GM19468 (cell line): ENCODE data around the gene RAB3IL1.

Experiments
- ATAC-seq: cut with Tn5 transposase; IDR thresholded peaks from one replicate; pipeline ENCODE4 v1.9.1; 2021; ENCODE audit warnings: mild to moderate bottlenecking, moderate library complexity, moderate number of reproducible peaks; ENCODE audit not compliant: unreplicated experiment; ENCODE audit errors: extremely low read depth

Gene RAB3IL1

DNA sequence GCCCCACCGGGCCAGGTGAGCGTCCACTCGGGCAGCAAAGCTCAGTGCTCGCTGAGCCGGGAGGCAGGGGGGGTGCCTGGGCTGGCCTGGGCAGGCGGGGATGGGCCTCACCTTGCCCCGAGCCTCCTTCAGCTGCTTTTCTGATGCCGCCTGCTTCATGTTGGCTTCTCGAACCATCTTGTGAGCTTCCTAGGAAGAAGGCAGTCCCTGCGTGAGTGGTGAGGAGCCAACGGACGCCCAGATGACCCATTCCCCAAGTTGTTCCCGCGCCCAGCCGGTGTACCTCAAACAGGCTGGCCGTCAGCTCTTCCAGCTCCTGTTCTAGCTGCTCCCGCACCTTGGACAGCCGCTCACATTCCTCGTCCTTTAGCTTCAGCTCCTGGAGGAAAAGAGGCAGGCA is 10.1 kb downstream of the RAB3IL1 start:
- ATAC-seq, result no peak

DNA sequence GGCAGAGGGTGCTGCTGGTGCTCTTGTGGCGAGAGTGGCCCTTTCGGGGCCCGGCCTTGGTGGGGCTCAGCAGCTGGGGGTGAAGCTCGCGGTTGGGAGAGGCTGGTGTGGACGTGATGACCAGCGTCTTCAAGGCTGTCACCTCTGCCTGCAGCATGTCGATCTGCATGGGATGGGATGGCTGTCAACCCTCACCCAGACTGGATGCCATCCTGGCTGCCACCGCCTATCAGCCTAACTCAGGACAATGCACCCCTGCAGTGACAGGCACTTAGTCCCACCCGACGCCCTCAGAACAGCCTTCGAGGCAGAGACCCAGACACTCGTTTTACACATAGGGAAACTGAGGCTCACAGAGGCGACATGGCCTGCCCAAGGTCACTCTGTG is 10.8 kb downstream of the RAB3IL1 start:
- ATAC-seq, result no peak

DNA sequence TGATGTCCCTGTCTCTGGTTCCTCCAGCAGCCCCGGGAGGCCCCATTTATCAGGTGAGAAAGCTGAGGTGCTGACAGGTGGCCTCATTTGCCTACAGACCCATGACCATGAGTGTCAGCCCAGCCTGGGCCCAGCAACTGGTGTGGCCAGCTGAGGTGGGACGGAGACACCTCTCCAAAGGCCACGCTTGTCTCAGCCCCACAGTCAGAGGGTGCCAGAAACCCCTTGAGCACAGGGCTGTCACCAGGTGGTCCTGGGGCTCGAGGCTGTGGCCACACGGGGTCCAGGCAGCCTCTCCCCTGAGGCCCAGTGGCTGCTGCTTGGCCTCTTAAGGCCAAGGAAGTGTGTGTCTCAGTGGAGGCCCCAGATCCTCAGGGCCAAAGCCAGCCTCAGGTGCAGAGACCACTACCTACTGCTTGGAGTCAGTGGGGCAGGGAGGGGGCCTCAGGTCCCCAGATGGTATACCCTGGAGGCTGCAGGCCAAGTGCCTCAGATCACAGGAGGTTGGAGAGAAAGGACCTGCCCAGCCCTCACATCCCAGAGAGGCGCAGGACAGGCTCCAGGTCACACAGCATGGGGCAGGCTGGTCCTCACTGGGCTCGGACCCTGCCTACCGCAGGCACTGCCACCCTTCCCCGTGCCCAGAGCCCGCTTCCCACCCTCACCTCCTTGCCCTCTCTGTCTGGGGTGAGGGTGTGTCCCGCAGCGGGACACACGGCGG is 11.4 kb downstream of the RAB3IL1 start:
- no peak for ATAC-seq

DNA sequence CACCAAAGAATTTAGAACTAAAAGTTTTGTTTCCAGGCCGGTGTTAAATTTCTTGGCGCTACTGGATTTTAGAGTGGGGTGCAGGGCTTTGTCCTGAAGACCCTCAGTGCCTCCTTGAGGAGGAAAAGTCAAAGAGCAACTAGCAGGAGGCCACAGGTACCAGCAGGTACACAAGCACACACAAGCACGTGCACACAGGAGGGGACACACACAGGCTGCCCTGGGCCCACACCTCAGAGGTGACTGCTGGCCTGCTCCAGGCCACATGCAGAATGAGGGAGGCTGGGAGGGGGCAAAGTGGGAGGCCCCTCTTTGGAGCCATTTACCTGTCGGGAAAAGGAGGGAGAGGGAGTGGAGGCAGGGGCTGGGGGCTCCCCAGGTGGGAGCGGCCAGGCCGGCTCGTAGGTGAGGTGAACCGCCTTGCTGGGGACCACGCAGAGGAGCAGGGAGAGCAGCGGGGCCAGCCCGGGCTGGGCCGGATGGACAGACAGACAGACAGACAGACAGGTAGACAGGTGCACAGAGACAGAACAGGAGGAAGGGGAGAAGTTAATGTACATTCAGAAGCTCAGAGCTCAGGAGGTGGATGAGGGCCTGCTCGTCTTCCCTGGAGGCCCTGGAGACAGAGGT is 12.2 kb downstream of the RAB3IL1 start:
- ATAC-seq, result no peak

DNA sequence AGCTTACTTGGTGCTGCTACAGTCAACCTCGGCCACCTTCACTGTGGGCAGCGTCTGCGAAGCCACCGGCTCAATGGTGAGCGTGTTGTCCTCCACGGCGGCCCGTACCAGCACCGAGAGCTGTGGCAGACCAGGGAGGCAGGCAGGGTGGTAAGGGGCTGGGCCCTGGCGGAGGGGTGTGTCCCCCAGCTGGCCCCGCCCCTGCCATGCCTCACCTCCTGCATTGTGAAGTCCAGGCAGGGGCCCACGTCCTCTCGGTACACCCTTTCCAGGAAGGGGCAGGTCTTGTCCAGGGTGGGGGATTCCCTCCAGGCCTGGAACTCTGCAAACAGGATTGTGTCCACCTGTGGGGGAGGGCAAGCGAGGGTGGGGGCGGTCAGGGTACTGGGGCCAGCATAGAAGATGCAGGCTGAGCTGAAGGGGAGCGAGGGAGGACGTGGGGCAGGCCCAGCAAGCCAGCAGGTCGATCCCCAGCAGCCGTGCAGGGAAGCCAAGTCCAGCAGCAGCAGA is 12.8 kb downstream of the RAB3IL1 start:
- no peak for ATAC-seq

DNA sequence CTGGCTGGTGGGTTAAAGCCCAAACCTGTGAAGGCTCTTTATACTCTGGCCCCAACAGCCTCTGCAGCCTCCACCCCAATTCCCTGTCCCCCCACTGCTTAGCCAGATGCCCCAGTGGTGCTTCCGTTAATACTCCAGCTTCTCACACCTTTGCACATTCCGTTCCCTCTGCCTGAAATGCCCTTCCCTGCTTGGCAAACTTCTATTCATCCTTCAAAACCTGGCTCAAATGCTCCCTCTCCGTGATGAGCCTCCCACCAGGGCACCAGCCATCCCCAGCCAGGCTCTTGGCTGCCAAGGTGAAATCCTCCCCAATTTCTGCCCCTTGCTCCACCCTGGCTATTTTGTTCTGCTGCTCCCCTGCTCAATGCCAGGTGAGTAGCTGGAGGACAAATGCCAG is 13.5 kb downstream of the RAB3IL1 start:
- no peak for ATAC-seq

DNA sequence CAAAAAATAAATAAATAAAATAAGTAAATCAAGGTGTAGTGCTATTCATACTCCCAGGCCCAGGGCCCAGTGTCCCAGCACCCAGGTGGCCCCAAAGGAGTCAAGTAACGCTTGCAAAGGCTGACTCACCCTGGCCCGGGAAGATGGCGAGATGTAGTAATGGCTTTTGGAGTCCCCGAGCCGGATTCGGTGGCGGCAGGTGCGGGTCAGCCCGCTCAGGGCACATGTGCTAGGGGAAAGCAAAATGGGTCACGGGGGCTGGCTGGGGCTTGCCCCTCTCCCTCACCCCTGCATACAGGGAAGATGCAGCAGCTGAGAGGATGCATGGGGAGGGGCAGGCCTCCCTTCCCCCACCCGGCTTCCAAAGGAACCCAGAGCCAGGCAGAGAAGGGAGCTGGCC is 15.1 kb downstream of the RAB3IL1 start:
- no peak for ATAC-seq

DNA sequence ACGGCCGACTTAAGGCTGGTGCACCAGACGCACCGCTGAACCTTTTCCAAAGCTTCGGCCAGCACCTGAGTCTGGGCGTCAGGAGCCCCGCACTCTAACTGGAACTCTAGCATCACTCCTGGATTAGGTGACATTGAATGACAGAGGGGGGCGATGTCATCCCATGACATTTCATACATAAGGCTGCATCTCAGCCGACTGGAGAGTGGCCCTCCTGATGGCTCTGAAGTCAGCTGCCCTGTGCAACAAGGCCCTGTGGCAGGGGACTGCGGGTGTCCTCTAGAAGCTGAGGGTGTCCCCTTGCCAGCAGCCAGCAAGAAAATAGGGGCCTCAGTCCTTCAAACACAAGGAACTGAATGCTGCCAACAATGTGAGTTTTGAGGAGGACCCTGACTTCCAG is 16.0 kb downstream of the RAB3IL1 start:
- ATAC-seq, result no peak

DNA sequence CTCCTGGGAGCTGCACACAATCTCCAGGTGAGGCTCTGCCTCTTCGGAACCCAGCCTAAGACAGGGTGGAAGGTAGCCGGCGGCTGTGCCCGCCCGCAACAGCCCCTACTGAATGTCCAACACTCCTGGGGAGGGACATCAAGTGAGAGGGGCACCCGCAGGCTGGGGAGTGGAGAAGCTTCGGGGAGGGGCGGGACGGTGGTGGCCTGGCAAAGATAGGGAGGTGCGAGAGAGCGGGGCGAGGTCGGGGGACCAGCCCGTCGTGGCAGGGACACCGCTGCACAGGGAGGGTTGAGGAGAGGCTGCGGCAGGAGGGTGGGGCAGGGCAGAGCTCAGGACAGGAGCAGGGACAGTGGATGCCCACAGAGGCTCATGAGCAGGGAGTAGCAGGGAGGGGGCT is 17.1 kb downstream of the RAB3IL1 start:
- ATAC-seq, result no peak

DNA sequence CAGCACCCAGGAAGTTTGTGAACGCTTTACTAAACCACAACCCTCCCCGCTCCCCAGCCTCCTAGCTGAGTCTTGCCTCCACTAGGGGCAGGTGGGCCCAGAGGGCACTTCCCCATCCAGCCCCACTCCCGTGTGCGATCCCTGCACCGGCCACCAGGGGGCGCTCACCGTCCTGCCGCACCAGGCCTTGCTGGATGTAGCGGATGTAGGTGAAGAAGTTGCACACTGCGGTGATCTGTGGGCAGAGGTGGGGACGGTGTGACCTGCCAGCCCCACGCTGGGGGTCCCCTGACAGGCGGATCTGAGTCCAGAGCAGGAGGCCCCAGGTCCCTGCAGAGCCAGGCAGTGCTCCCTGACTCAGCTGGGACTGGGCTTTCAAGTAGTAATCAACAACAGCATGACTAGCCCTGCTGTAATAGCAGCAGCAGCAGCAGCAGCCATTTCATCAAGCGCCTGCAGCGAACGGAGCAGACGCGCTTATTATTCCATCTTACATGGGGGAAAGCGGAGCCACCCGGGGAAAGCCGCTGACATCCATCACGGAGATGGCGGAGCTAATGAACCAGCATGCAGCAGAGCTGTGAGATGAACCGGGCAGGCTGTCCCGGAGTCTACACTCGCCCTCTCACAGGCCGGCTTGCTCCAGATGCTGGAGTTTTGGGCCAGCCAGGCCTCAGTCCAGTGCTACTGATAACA is 18.1 kb downstream of the RAB3IL1 start:
- ATAC-seq, result no peak

DNA sequence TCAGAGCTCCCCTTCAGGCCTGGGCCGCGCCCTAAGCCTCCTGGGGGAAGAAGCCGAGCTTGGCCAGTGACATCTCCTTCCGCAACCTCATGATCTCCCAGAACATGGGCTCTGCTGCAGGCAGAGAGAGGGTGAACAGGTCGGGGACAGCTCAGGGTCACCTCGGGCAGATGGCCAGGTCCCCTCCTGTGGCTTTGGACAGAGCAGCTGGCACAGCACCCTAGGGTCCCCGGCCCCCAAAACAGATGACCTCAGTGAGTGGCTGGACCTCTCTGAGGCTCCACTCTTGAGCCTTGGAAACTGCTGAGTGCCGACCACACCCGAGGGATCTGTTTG is 19.2 kb downstream of the RAB3IL1 start:
- ATAC-seq, result no peak

DNA sequence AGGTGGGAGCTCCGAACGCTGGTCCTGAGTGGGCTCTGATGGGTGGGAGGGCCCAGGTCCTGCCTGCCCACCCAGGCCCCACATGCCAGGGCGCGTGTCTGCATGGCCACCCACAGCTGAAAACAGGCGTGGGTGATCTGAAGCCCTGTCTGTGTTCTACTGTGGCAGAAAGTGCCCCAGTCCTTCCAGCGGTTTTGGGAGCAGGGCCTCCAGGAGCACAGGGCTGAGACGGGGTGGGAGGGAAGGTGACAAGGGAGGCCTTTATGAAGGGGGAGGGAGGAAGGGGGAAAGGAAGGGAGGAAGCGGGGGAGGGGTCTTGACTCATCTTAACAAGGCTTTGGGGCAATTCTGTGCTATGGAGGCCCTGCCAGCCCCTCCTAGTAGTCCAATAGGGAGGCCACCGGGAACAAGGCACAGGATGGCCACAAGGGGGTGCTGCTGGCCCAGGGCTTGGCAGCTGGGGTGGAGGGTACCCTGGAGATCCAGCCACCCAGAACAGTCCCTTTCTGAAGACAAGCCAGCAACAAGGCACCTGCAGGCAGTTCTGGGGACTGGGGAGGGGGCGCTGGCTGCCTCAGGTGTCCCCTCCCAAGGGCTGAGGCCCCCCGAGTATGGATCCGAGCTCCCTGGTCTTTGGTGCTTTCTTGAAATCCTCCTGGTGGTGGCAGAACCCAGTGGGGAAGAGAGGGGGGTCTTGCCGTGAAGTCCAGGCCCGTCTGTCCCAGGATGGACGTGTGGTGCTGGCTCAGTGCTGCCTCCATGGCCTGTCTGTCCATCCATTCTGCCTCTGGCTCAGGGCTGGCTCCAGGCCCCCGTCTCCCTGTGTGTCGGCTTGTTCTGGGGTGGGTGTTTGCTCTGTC is 19.7 kb downstream of the RAB3IL1 start:
- ATAC-seq, result no peak

DNA sequence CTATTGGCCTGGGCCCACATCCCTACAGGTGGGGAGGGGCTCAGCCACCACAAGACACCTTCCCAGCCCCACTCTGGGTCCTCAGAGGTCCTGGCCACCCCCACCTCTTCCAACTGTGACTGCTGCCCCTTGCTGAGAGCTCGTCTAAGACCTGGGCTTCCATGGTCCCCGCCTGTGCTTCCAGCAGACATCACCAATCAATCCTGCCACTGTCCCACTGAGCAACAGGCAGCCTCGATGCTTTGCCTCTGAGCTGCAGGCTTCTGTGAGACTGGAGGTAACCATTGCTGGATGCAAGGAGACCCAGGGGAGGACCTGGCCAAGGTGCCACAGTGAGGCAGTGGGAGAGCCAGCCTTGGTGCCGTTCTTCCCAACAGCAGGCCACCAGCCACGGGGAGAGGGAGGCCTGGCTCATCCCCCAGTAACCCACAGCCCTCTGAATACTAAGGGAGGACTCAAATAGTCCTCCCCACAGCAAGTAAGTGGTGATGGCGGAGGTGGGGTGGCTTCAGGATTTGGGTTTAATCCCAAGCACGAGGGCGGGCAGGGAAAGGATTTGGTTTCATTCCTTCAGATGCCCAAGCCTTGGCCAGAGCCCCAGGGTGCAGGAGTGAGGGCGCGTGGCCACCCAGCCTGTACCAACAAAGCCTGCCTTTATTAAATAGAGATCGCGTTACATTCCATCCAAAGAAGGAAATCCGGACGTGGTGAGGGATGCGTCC is 20.5 kb downstream of the RAB3IL1 start:
- no peak for ATAC-seq

DNA sequence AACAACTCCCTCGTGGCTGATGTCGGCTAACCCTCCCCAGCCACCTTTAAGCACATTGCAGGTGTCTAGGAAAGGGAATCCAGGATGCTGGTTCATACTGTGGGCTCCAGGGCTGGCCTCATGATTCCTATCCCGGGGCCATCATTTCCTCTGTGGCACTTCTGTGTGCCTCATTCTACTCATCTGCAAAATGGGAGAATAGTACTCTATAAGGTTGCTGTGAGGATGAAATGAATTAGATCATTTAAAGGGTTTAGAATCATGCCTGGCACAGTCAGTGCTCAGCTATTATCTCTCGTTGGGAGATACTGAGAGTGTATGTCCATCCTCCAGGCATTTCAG is 21.7 kb downstream of the RAB3IL1 start:
- ATAC-seq, result no peak

DNA sequence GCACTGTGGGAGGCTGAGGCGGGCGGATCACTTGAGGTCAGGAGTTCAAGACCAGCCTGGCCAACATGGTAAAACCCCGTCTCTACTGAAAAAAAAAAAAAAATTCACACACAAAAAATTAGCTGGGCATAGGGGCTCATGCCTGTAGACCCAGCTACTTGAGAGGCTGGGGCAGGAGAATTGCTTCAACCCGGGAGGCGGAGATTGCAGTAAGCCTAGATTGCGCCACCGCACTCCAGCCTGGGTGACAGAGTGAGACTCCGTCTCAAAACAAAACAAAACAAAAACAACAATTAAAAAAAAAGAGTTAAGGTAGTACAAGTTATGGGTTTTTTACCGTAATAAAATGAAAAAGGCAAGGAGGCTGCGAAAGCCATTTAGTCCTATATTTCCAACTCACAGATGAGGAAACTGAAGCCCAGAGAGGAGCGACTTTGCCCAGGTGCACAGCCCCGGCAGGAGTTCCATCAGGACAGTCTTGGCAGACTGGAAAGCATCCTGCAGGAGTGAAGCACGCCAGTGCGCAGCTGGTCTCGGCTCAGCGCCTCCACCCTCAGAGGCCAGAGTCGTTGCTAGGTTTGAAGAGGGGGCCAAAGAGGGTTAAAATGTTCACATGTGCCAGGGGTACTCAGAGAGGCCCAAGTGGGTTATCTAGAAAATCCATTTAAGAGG is 22.2 kb downstream of the RAB3IL1 start:
- ATAC-seq, result no peak

DNA sequence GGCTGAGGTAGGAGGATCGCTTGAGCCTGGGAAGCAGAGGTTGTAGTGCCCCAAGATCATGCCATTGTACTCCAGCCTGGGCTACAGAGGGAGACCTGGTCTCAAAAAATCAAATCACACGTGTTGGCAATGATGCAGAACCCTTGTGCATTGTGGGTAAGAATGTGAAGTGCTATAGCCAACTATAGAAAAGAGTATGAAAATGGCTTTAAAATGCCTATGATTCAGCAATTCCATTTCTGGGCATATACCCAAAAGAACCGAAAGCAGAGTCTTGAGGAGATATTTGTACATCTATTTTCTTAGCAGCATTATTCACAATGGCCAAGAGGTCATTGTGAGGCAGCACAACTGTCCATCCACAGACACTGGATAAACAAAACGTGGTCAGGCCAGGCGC is 23.4 kb downstream of the RAB3IL1 start:
- no peak for ATAC-seq

DNA sequence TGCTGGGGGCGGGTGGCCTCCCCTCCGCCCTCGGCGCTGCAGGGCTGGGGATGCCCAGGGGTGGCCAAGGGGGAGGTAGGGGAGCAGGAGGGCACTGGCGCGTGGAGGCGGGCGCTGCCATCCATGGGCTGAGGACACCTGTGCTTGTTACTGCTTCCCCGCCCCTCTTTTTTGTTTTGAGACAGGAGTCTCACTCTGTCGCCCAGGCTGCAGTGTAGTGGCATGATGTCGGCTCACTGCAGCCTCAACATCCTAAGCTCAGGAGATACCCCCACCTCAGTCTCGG is 25.3 kb downstream of the RAB3IL1 start:
- no peak for ATAC-seq

DNA sequence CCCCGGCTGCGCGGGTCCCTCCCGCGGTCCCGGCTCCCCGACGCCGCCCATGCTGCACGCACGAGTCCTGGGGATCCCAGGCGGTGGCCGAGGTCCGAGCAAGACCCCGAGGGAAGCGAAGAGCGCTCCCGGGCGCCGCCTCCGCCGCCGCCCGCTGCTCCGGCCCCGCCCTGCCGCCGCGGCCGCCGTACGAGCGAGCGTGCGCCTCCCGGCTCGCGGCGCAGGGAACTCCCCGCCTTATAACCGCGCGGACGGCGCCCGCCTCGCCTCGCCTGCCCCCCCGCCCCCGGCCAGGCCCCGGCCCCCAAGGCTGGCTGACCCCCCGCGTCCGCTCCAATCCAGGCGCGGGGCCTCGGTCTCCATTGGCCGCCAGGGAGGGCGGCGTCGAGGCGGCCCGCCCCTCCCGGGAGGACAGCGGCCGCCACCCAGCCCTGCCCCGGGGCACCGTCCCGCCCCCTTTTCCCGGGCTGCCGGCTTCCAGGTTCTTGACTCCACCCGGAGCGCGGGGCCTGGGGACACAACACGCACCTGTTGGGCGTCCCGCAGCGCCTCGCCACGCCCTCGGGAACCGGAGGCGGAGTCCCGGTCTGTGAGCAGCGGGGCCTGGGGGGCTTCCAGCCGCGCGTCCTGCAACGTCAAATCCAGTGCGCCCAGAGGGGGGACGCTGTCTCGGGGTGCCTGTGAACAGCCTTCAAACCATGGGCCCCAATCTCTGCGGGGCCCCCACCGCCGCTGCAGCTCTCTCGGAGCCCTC is 25.9 kb downstream of the RAB3IL1 start, which contains the start of gene FADS3:
TSS of gene FADS3 (minus strand) at position 215 of the 754 bp plus-strand sequence. CDS start at position 51, 164 bp downstream.
- no peak for ATAC-seq
